HEK293T (cell line): ENCODE data around the gene TRAM1L1.

Source experiments
- CTCF ChIA-PET: fragments of 350-600 bp; formaldehyde crosslinking; extraction: SDS; loops from one replicate; lab custom pipeline; 2021; ENCODE audit warnings: antibody characterized with exemption, inconsistent platforms; lab: Yijun Ruan, JAX
- POLR2A ChIA-PET: fragments of 350-600 bp; formaldehyde crosslinking; extraction: SDS; loops from one replicate; lab custom pipeline; 2020; ENCODE audit warnings: antibody characterized with exemption, inconsistent platforms; lab: Yijun Ruan, JAX
- DNase-seq: peaks from one replicate; pipeline ENCODE4 v3.0.0; 2012; ENCODE audit warnings: mixed read lengths; ENCODE audit errors: extremely low spot score
- ARNT ChIP-seq: fragments of 450-650 bp; IDR thresholded peaks from 2 replicates; pipeline ENCODE4 v1.6.1; 2017; ENCODE audit warnings: mild to moderate bottlenecking
- BHLHE40 ChIP-seq: fragments of 450-650 bp; IDR thresholded peaks from 2 replicates; pipeline ENCODE4 v1.6.1; 2016; ENCODE audit warnings: mild to moderate bottlenecking, moderate library complexity, borderline replicate concordance
- CTBP1 ChIP-seq: fragments of 450-650 bp; IDR thresholded peaks from 2 replicates; pipeline ENCODE4 v1.6.1; 2016; ENCODE audit warnings: borderline replicate concordance
- ELF4 ChIP-seq: fragments of 450-650 bp; IDR thresholded peaks from 2 replicates; pipeline ENCODE4 v1.6.1; 2017; ENCODE audit warnings: antibody characterized with exemption
- FOXA1 ChIP-seq: fragments of 450-650 bp; IDR thresholded peaks from 2 replicates; pipeline ENCODE4 v1.6.1; 2016; ENCODE audit warnings: mild to moderate bottlenecking
- FOXK2 ChIP-seq: fragments of 450-650 bp; IDR thresholded peaks from 2 replicates; pipeline ENCODE4 v1.6.1; 2016; ENCODE audit warnings: mild to moderate bottlenecking
- FOXM1 ChIP-seq: fragments of 450-650 bp; IDR thresholded peaks from 2 replicates; pipeline ENCODE4 v1.6.1; 2017; ENCODE audit warnings: mild to moderate bottlenecking, borderline replicate concordance
- HDGF ChIP-seq: fragments of 450-650 bp; IDR thresholded peaks from 2 replicates; pipeline ENCODE4 v1.6.1; 2017; ENCODE audit warnings: antibody characterized with exemption, borderline replicate concordance
- L3MBTL2 ChIP-seq: fragments of 450-650 bp; conservative IDR thresholded peaks from 2 replicates; pipeline ENCODE4 v1.6.1; 2016; ENCODE audit warnings: mild to moderate bottlenecking
- LEF1 ChIP-seq: fragments of 450-650 bp; IDR thresholded peaks from 2 replicates; pipeline ENCODE4 v1.6.1; 2017; ENCODE audit warnings: mild to moderate bottlenecking, borderline replicate concordance
- NFRKB ChIP-seq: fragments of 450-650 bp; IDR thresholded peaks from 2 replicates; pipeline ENCODE4 v1.6.1; 2016; ENCODE audit warnings: mild to moderate bottlenecking, moderate library complexity
- SP1 ChIP-seq: fragments of 450-650 bp; IDR thresholded peaks from 2 replicates; pipeline ENCODE4 v1.6.1; 2017
- SUZ12 ChIP-seq: fragments of 450-650 bp; IDR thresholded peaks from 2 replicates; pipeline ENCODE4 v1.6.1; 2016; ENCODE audit warnings: mild to moderate bottlenecking
- TARDBP ChIP-seq: fragments of 450-650 bp; IDR thresholded peaks from 2 replicates; pipeline ENCODE4 v1.6.1; 2016
- ZNF384 ChIP-seq: fragments of 450-650 bp; IDR thresholded peaks from 2 replicates; pipeline ENCODE4 v1.6.1; 2016
- TF ChIP-seq, protein P1 (sequence below): fragments of 450-650 bp; IDR thresholded peaks from 2 replicates; pipeline ENCODE4 v1.6.1; 2016

TRAM1L1 gene

DNA sequence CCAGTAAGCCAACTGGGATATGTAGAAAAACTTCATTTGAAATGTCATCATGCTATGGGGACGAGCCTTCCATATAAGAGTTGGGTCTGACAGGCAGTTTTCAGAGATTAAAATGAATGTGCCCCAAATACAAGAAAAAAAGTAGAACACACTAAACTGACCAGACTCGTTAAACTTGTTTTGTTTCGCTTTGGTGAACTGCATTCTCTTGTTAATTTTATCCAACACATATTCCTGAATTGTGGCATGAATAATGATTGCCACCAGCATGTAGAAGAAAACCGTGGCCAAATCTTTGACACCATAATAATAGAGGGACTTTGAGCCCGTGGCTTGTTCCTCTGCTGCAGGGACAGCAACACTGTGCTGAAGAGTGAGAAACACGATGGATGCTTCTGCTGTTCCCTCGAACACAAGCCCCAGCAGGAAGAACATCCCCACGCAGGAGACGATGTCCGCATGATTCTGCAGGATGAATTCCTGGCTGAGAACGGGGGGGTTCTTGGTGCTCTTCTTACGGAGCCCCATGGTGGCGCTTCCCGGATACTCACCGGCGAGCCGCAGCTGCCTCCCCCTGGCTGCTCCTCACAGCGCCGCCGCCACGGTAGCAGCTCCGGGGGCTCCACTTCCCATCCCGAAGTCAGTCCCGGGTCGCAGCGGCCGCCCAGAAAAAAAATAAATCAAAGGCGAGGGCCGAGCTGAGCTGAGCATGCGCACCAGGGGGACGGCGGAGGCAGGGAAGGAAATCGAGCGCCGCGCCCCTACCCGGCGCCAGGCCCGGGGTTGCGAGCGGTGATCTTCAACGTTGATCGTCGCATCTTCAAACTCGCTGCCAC is at the start of gene TRAM1L1:
Gene TRAM1L1, minus strand, starts transcription at position 711 of the 836 bp plus-strand sequence. Its CDS starts 183 bp downstream, at position 528.
- ChIA-PET POLR2A (no interaction called here), CTCF (interaction anchor here (0.6 kb wide), 1 partner anchor 312 kb away, joined by 3 read pairs; no protein-coding TSS in a partner anchor)
- DNase-seq: peak; percentile 84
- TF ChIP-seq ELF4 (no peak), NFRKB (no peak), ARNT (no peak), FOXK2 (no peak), L3MBTL2 (peak; percentile 92), SUZ12 (no peak), CTBP1 (no peak), SP1 (no peak), HDGF (no peak), FOXM1 (no peak), LEF1 (no peak), ZNF384 (peak; percentile 20; the same call in 1 of the 2 replicates), TARDBP (no peak), BHLHE40 (no peak), FOXA1 (no peak)
- TF ChIP-seq, protein P1, sequence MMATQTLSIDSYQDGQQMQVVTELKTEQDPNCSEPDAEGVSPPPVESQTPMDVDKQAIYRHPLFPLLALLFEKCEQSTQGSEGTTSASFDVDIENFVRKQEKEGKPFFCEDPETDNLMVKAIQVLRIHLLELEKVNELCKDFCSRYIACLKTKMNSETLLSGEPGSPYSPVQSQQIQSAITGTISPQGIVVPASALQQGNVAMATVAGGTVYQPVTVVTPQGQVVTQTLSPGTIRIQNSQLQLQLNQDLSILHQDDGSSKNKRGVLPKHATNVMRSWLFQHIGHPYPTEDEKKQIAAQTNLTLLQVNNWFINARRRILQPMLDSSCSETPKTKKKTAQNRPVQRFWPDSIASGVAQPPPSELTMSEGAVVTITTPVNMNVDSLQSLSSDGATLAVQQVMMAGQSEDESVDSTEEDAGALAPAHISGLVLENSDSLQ: peak; percentile 48

DNA sequence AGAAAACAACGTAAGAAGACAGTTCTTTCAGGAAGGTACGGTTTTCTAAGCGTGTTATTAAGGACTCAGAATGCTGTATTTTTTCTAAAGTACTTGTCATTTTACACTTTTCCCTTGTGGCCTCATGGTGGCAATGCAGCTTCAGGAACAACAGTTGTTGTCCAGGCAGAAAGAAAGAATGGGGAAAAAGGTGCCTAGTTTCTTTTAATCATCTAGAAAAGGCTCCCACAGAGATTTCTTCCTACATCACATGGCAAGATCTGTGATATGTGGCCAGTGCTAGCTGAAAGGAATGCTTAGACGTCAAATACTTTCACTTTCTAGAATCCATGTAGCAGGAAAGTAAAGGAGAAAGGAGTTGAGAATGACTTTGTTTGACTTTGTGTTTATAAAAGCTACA is 49.0 kb upstream of the TRAM1L1 start:
- ChIA-PET CTCF (interaction anchor here (0.5 to 1.6 kb wide), 2 partner anchors 566 to 899 kb away, joined by 3 to 15 read pairs; partner anchors contain the start of gene NDST3), POLR2A (no interaction called here)
- DNase-seq: peak; percentile 37
- TF ChIP-seq CTBP1 (no peak), SP1 (no peak), ELF4 (no peak), FOXM1 (no peak)

DNA sequence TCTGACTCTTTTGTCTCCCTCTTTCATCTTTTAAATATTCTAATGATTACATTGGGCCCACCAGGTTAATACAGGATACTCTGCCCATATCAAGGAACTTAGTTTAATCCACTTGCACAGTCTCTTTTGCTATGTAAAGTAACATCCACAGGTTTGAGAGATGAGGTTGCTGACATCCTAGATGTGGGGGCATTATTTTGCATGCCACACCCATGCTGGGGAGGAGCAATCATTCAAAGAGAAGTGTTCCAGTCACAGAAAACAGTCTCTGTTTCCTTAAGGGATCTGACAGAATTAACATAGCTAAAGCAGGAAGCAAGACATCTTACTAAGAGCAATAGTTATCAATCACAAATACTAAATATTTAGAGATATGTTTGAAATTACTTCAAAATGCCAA is 11.5 kb upstream of the TRAM1L1 start:
- TF ChIP-seq LEF1 (no peak), SUZ12 (no peak), NFRKB (no peak), TARDBP (no peak), ZNF384 (no peak), FOXK2 (no peak), ELF4 (no peak), FOXM1 (no peak), L3MBTL2 (no peak), BHLHE40 (no peak), FOXA1 (no peak), SP1 (no peak)
- TF ChIP-seq, protein P1: no peak
- ChIA-PET POLR2A (no interaction called here), CTCF (no interaction called here)

DNA sequence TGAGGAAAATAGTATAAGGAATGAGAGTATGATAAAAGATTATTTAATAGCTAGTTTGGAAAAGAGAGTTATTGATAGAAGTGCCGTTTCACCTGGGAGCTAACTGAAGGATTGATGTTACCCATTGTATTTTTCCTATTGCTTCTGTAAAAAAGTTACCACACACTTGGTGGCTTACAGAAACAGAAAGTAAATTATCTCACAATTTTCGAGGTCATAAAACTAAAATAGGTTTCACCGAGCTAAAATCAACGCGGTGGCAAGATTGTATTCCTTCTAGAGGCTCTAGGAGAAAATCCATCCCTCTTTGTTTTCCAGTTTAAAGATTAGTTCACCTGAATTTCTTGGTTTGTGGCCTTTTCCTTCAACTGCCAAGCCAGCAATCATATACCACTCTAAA is 11.1 kb upstream of the TRAM1L1 start:
- POLR2A ChIA-PET: no interaction called here
- CTCF ChIA-PET: no interaction called here
- DNase-seq: no peak
- TF ChIP-seq L3MBTL2 (no peak), CTBP1 (no peak), BHLHE40 (no peak), LEF1 (no peak)

More for the DNA sequence above, 11.5 kb upstream of the TRAM1L1 start:
- no peak for DNase-seq

DNA sequence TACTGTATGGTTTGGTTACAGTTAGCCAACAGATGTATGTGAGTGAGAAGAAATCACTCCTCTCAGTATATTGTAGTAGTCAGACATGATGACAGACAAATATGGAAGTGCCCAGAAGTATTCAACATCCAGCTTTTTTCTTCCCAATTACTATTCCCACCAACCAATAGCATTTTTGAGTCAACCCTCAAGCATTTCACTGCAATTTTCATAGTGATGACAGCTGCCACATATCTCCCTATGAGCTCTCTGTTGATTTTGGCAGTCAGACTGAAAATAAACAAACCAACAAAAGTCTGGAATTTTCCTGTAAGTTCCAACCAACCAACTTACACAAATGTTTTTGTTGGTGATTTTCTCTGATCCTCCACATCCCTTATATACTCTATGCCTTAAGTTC is 8.2 kb upstream of the TRAM1L1 start:
- TF ChIP-seq SUZ12 (no peak), L3MBTL2 (no peak), SP1 (no peak), BHLHE40 (no peak), FOXA1 (no peak), ELF4 (no peak), FOXM1 (no peak), LEF1 (no peak), FOXK2 (no peak), CTBP1 (no peak), TARDBP (no peak), ARNT (no peak), NFRKB (no peak), ZNF384 (no peak)
- TF ChIP-seq, protein P1: no peak
- CTCF ChIA-PET: no interaction called here
- POLR2A ChIA-PET: no interaction called here
- no peak for DNase-seq

DNA sequence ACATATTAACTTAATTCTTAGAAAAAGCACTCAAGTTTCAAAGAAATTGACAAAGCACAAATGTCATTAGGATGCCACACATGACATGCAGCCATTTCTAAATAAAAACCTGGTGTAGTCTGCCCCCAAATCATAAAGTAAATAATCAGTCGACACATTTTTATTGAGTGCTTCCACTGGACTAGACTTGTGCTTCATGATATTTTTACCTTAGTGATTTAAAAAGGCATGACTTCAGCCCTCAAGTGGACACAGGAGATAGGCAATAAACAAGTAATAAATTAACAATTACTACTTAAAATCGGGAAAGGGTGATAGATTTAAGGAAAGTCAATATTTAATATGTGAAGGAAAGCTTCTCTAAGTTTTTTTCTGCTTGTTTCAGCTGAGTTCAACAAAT is 7.6 kb downstream of the TRAM1L1 start:
- POLR2A ChIA-PET: no interaction called here
- TF ChIP-seq LEF1: no peak
- TF ChIP-seq ARNT: no peak
- TF ChIP-seq NFRKB: no peak
- no peak for TF ChIP-seq BHLHE40
- TF ChIP-seq ELF4: no peak
- no peak for TF ChIP-seq CTBP1
- TF ChIP-seq FOXM1: no peak
- no peak for TF ChIP-seq FOXK2
- TF ChIP-seq SUZ12: no peak
- no peak for TF ChIP-seq ZNF384
- no peak for TF ChIP-seq HDGF
- no peak for TF ChIP-seq L3MBTL2
- no peak for DNase-seq
- CTCF ChIA-PET: no interaction called here
